BLaER1 (cell line): ENCODE results near the gene MSMP.

ENCODE experiments used
- H3K27ac ChIP-seq: shearing (Covaris generic); formaldehyde crosslinking; 2 replicates; pipeline ENCODE4 v1.8.1; 2022
- H3K27me3 ChIP-seq: shearing (Covaris generic); formaldehyde crosslinking; 2 replicates; pipeline ENCODE4 v1.8.1; 2022
- H3K36me3 ChIP-seq: shearing (Covaris generic); formaldehyde crosslinking; 2 replicates; pipeline ENCODE4 v1.8.1; 2022
- H3K4me1 ChIP-seq: shearing (Covaris generic); formaldehyde crosslinking; 2 replicates; pipeline ENCODE4 v1.8.1; 2022
- H3K4me2 ChIP-seq: shearing (Covaris generic); formaldehyde crosslinking; 2 replicates; pipeline ENCODE4 v1.8.1; 2022
- H3K4me3 ChIP-seq: shearing (Covaris generic); formaldehyde crosslinking; 2 replicates; pipeline ENCODE4 v1.8.1; 2022
- H3K9ac ChIP-seq: shearing (Covaris generic); formaldehyde crosslinking; 2 replicates; pipeline ENCODE4 v1.8.1; 2022
- H3K9me3 ChIP-seq: shearing (Covaris generic); formaldehyde crosslinking; 2 replicates; pipeline ENCODE4 v1.8.1; 2022
- H4K20me1 ChIP-seq: shearing (Covaris generic); formaldehyde crosslinking; 2 replicates; pipeline ENCODE4 v1.8.1; 2022
- Cebpa-rat ChIP-seq: shearing (Covaris generic); IDR thresholded peaks from 2 replicates; pipeline ENCODE4 v1.8.1; 2022

MSMP gene

GRCh38 chr9:35757892-35758275 is 3.8 kb upstream of the MSMP start:
- Histone ChIP-seq H3K27me3 (no peaks in the 10 kb centered on the region), H3K4me2 (peak overlapping the region; percentile 92), H4K20me1 (no peaks in the 10 kb centered on the region), H3K27ac (peak overlapping the region; percentile 87), H3K36me3 (peaks cover 17% of the 10 kb centered on the region), H3K4me1 (peaks cover 71% of the 10 kb centered on the region), H3K4me3 (0 out of 2 replicates have a peak overlapping the region, but pooled peaks have one; percentile 69), H3K9me3 (no peaks in the 10 kb centered on the region), H3K9ac (no peak overlapping the region)
- TF ChIP-seq Cebpa-rat = no peak; the same call in 1 of the 2 replicates

GRCh38 chr9:35757226-35757891 is 3.3 kb upstream of the MSMP start:
- Histone ChIP-seq H3K9ac (peak overlapping the region; percentile 78), H3K27me3 (no peaks in the 10 kb centered on the region), H3K36me3 (peaks cover 22% of the 10 kb centered on the region), H4K20me1 (no peaks in the 10 kb centered on the region), H3K4me1 (peaks cover 71% of the 10 kb centered on the region), H3K9me3 (no peaks in the 10 kb centered on the region), H3K27ac (peak overlapping the region; percentile 87), H3K4me2 (peak overlapping the region; percentile 92), H3K4me3 (peak overlapping the region; percentile 69)
- no peak for TF ChIP-seq Cebpa-rat

GRCh38 chr9:35756275-35757225 is 2.5 kb upstream of the MSMP start:
- Histone ChIP-seq H3K27ac (peak overlapping the region; percentile 87), H3K4me2 (peak overlapping the region; percentile 92), H3K27me3 (no peaks in the 10 kb centered on the region), H3K9me3 (no peaks in the 10 kb centered on the region), H3K4me3 (peak overlapping the region; percentile 69), H3K36me3 (peaks cover 31% of the 10 kb centered on the region), H3K4me1 (peaks cover 67% of the 10 kb centered on the region), H3K9ac (peak overlapping the region; percentile 78), H4K20me1 (no peaks in the 10 kb centered on the region)
- no peak for TF ChIP-seq Cebpa-rat

DNA sequence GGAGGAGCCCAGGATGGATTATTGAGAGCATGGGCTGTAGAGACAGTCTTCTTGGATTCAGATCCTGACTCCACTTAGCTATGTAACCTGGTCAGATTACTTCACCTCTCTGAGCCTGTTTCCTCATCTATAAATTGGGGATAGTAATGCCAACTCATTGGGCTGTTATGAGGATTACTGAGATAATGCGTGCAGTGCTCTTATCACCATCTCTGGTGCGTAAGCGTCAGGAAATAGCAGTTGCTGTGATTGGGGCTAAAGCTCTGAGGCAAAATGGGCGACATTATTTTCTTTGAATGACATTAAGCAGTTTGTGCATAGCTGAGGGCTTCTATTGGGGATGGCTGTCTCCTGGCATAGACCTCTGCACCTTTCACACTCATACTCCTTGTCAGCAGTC is 995 bp upstream of the MSMP start:
- H3K4me1 ChIP-seq = peaks cover 56% of the 10 kb centered on the region
- no peaks in the 10 kb centered on the region for H3K27me3 ChIP-seq
- no peak overlapping the region for H3K9ac ChIP-seq
- no peaks in the 10 kb centered on the region for H4K20me1 ChIP-seq
- no peak overlapping the region for H3K27ac ChIP-seq
- no peak for TF ChIP-seq Cebpa-rat
- peak overlapping the region; percentile 92 for H3K4me2 ChIP-seq
- H3K4me3 ChIP-seq = no peak overlapping the region
- H3K9me3 ChIP-seq = no peaks in the 10 kb centered on the region
- peaks cover 42% of the 10 kb centered on the region for H3K36me3 ChIP-seq

- H3K9me3 ChIP-seq = no peaks in the 10 kb centered on the region
- peaks cover 42% of the 10 kb centered on the region for H3K36me3 ChIP-seq
- no peak overlapping the region for H3K4me3 ChIP-seq
- no peaks in the 10 kb centered on the region for H3K27me3 ChIP-seq
- no peaks in the 10 kb centered on the region for H4K20me1 ChIP-seq
- H3K4me1 ChIP-seq = peaks cover 48% of the 10 kb centered on the region
- no peak for TF ChIP-seq Cebpa-rat
- H3K9ac ChIP-seq = no peak overlapping the region
- H3K4me2 ChIP-seq = no peak overlapping the region
- no peak overlapping the region for H3K27ac ChIP-seq
Measured at GRCh38 chr9:35753466-35753865, 610 bp downstream of the MSMP start.

DNA sequence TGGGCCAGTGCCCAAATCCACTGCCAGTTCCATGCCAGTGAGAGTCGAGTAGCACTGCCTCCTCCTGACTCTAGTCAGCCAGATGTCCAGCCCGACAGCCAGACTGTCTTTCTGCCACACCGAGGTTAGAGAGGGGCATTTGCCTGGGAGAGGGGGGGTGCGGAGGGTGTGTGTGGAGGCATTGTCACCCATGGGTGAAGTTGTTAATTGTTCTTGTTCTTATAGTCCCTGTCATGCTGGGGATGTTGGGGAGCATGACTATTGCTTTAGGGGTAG is 3.9 kb downstream of the MSMP start:
- H4K20me1 ChIP-seq = no peaks in the 10 kb centered on the region; the same call in 1 of the 2 replicates
- peak overlapping the region; percentile 91; the same call in 1 of the 2 replicates for H3K4me3 ChIP-seq
- H3K36me3 ChIP-seq = peaks cover 42% of the 10 kb centered on the region
- H3K9ac ChIP-seq = no peak overlapping the region
- H3K9me3 ChIP-seq = no peaks in the 10 kb centered on the region
- H3K4me2 ChIP-seq = peak overlapping the region; percentile 84
- peaks cover 47% of the 10 kb centered on the region for H3K4me1 ChIP-seq
- no peaks in the 10 kb centered on the region for H3K27me3 ChIP-seq
- H3K27ac ChIP-seq = no peak overlapping the region
- TF ChIP-seq Cebpa-rat = no peak

- Histone ChIP-seq H4K20me1 (no peaks in the 10 kb centered on the region; the same call in 1 of the 2 replicates), H3K27ac (peak overlapping the region; percentile 87), H3K4me1 (peaks cover 44% of the 10 kb centered on the region), H3K9ac (peak overlapping the region; percentile 86), H3K9me3 (no peaks in the 10 kb centered on the region), H3K4me2 (peak overlapping the region; percentile 84), H3K4me3 (peak overlapping the region; percentile 91), H3K36me3 (peaks cover 43% of the 10 kb centered on the region), H3K27me3 (no peaks in the 10 kb centered on the region)
- no peak for TF ChIP-seq Cebpa-rat
Measured at GRCh38 chr9:35749515-35750255, 4.4 kb downstream of the MSMP start.

GRCh38 chr9:35748858-35749514 is 5.1 kb downstream of the MSMP start, which contains the start of the genes GBA2 and RGP1:
TSS of gene GBA2 (minus strand) at chr9:35749228. CDS start at chr9:35748704, 524 bp downstream.
TSS of gene RGP1 (plus strand) at chr9:35749287. CDS start at chr9:35749756, 469 bp downstream.
- Histone ChIP-seq H4K20me1 (no peaks in the 10 kb centered on the region; the same call in 1 of the 2 replicates), H3K9me3 (no peaks in the 10 kb centered on the region), H3K4me2 (peak within 1 kb of the TSS; percentile 84), H3K4me3 (peak within 1 kb of the TSS; percentile 91), H3K9ac (peak within 1 kb of the TSS; percentile 86), H3K4me1 (peaks cover 45% of the 10 kb centered on the region), H3K27me3 (no peaks in the 10 kb centered on the region), H3K36me3 (peaks cover 44% of the 10 kb centered on the region), H3K27ac (peak within 1 kb of the TSS; percentile 87)
- no peak for TF ChIP-seq Cebpa-rat
